Stomach (tissue), 4 donors: ENCODE results near the gene PAX4.

Source experiments
- EP300 ChIP-seq: sonication (generic); formaldehyde crosslinking; IDR thresholded peaks from one replicate; pipeline ENCODE4 v1.6.1; 2017; ENCODE audit warnings: antibody characterized with exemption
- POLR2A ChIP-seq, 4 donors: fragments of 450-650 bp; IDR thresholded peaks; one replicate each; pipeline ENCODE4 v1.6.1; 2016; ENCODE audit warnings: antibody characterized with exemption in 4 of 4, control low read depth in 2 of 4, mild to moderate bottlenecking in 1 of 4, moderate library complexity in 1 of 4
- POLR2AphosphoS5 ChIP-seq, 3 donors: sonication (generic); formaldehyde crosslinking; IDR thresholded peaks; one replicate each; pipeline ENCODE4 v1.6.1; 2016; ENCODE audit warnings: antibody characterized with exemption in 3 of 3
- TF ChIP-seq, protein P1 (sequence below), 7 experiments: fragments of 450-650 bp in 4 of 7; fragments of 200-600 bp in 3 of 7; sonication (generic) in 3 of 7; IDR thresholded peaks; one replicate each; pipeline ENCODE4 v1.5.1; 2016 to 2019; ENCODE audit warnings: antibody characterized with exemption in 7 of 7, control low read depth in 2 of 7, mild to moderate bottlenecking in 1 of 7

GRCh38 chr7:127635659-127636285, 17.8 kb upstream of the PAX4 start:
- no peak for TF ChIP-seq EP300
- TF ChIP-seq POLR2AphosphoS5 (IDR thresholded peaks at IDR 0.05), result no peak
- TF ChIP-seq, protein P1, sequence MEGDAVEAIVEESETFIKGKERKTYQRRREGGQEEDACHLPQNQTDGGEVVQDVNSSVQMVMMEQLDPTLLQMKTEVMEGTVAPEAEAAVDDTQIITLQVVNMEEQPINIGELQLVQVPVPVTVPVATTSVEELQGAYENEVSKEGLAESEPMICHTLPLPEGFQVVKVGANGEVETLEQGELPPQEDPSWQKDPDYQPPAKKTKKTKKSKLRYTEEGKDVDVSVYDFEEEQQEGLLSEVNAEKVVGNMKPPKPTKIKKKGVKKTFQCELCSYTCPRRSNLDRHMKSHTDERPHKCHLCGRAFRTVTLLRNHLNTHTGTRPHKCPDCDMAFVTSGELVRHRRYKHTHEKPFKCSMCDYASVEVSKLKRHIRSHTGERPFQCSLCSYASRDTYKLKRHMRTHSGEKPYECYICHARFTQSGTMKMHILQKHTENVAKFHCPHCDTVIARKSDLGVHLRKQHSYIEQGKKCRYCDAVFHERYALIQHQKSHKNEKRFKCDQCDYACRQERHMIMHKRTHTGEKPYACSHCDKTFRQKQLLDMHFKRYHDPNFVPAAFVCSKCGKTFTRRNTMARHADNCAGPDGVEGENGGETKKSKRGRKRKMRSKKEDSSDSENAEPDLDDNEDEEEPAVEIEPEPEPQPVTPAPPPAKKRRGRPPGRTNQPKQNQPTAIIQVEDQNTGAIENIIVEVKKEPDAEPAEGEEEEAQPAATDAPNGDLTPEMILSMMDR (IDR thresholded peaks at IDR 0.05), result no peak
- no peak for TF ChIP-seq POLR2A (IDR thresholded peaks at IDR 0.05)
